ENCODE results near the gene GTF2IRD1.
"Not testable (repeated sequence)": the region's sequence is repeated elsewhere in the genome, so short reads cannot be mapped to it uniquely, and the experiment has no call there.

GTF2IRD1 gene

DNA sequence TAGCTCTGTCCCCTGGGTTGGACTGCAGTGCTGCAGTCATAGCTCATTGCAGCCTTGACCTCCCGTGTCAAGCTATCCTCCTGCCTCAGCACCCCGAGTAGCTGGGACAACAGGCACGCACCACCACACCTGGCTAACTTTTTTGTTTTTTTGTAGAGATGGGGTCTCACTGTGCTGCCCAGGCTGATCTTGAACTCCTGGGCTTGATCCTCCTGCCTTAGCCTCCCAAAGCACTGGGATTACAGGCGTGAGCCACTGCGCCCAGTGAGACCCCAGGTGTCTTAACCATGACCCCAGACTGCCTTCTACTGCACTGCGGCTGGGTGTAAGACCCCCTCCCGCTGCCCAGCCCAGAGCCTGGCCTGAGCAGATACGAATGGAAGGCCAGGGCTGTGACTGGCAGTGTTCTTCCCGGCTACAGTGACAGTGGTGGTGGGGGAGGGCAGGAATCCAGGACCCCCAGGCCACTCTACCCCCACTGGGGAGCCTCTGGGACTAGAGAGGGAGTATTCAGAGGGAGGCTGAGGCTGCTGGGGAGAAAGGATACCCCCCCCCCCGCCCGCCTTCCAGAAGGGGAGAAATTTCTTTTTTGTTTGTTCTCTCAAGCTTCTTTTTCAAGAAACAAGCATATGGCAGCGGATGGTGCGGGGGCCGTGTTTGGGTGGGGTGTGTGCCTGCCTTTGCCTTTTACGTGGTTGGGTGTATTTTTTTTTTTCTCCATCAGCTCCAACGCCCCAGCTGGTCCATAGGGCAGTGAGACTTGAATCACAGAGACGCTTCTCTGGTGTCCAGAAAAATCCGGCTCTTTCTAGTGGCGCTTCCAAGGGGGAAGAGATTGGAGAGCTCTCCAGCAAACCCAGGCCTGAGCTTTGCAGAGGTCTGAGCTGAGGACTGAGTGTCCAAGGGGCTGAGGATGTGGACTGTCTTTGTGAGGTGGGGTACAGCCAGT, 36.6 kb downstream of the GTF2IRD1 start:
- Histone ChIP-seq H3K36me3 (ENCODE audit: control insufficient read depth, low read length) (peaks cover 7% of the 10 kb centered on the region), H3K4me3 (ENCODE audit: low read length) (no peak overlapping the region), H3K4me1 (ENCODE audit: control insufficient read depth, low read length) (peaks cover 57% of the 10 kb centered on the region), H3F3A (ENCODE audit: control insufficient read depth, insufficient read depth) (peaks cover 17% of the 10 kb centered on the region), H3K9me3 (ENCODE audit: control insufficient read depth, insufficient read depth, low read length) (no peaks in the 10 kb centered on the region), H3K27ac (ENCODE audit: low read depth, low read length) (no peak overlapping the region), H3K79me2 (ENCODE audit: control insufficient read depth, low read length) (peaks cover 90% of the 10 kb centered on the region), H3K4me2 (ENCODE audit: low read length) (no peak overlapping the region), H3K9me2 (replicated peaks; ENCODE audit: control insufficient read depth, low read length) (no peaks in the 10 kb centered on the region), H3K27me3 (ENCODE audit: control insufficient read depth, low read length) (no peaks in the 10 kb centered on the region), H4K20me1 (ENCODE audit: control insufficient read depth, insufficient read depth, low read depth, low read length) (no peaks in the 10 kb centered on the region)
- TF ChIP-seq EZH2phosphoT487 (IDR thresholded peaks at IDR 0.05; ENCODE audit: borderline replicate concordance, low read length), result no peak
- TF ChIP-seq, protein P1, sequence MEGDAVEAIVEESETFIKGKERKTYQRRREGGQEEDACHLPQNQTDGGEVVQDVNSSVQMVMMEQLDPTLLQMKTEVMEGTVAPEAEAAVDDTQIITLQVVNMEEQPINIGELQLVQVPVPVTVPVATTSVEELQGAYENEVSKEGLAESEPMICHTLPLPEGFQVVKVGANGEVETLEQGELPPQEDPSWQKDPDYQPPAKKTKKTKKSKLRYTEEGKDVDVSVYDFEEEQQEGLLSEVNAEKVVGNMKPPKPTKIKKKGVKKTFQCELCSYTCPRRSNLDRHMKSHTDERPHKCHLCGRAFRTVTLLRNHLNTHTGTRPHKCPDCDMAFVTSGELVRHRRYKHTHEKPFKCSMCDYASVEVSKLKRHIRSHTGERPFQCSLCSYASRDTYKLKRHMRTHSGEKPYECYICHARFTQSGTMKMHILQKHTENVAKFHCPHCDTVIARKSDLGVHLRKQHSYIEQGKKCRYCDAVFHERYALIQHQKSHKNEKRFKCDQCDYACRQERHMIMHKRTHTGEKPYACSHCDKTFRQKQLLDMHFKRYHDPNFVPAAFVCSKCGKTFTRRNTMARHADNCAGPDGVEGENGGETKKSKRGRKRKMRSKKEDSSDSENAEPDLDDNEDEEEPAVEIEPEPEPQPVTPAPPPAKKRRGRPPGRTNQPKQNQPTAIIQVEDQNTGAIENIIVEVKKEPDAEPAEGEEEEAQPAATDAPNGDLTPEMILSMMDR (IDR thresholded peaks at IDR 0.05; ENCODE audit: low read depth, low read length, poor library complexity, severe bottlenecking), result no peak

DNA sequence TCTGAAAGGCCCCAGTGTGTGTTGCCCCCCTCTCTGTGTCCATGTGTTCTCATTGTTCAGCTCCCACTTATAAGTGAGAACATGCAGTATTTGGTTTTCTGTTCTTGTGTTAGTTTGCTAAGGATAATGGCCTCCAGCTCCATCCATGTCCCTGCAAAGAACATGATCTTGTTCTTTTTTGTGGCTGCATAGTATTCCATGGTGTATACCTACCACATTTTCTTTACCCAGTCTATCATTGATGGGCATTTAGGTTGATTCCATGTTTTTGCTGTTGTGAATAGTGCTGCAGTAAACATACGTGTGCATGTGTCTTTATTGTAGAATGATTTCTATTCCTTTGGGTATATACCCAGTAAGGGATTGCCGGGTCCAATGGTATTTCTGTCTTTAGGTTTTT, 37.8 kb downstream of the GTF2IRD1 start:
- not testable (repeated sequence) for H3K9me2 ChIP-seq (replicated peaks; ENCODE audit: control insufficient read depth, low read length); H3K4me3 ChIP-seq (ENCODE audit: low read length); H3K27ac ChIP-seq (ENCODE audit: low read depth, low read length); H4K20me1 ChIP-seq (ENCODE audit: control insufficient read depth, insufficient read depth, low read depth, low read length); H3K9me3 ChIP-seq (ENCODE audit: control insufficient read depth, insufficient read depth, low read length); H3K27me3 ChIP-seq (ENCODE audit: control insufficient read depth, low read length); H3K4me2 ChIP-seq (ENCODE audit: low read length)
- peaks cover 65% of the 10 kb centered on the region for H3K4me1 ChIP-seq (ENCODE audit: control insufficient read depth, low read length)
- H3K79me2 ChIP-seq (ENCODE audit: control insufficient read depth, low read length), result peaks cover 91% of the 10 kb centered on the region
- peaks cover 30% of the 10 kb centered on the region for H3F3A ChIP-seq (ENCODE audit: control insufficient read depth, insufficient read depth)
- peaks cover 13% of the 10 kb centered on the region for H3K36me3 ChIP-seq (ENCODE audit: control insufficient read depth, low read length)

DNA sequence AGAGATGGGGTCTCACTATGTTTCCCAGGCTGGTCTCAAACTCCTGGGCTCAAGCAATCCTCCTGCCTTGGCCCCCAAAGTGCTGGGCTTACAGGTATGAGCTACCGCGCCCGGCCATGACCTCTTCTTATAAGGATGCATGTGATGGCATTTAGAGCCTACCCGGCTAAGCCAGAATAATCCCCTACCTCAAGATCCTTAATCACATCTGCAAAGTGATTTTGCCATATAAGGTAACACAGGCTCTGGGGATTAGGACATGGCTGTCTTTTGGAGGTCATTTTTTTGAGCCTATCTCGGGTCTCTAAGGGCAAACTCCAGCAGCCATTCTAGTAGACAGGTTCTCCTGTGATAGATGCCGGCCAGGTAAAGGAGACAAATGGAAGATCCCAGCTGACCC, 39.6 kb downstream of the GTF2IRD1 start:
- Histone ChIP-seq H3K9me2 (replicated peaks; ENCODE audit: control insufficient read depth, low read length) (no peaks in the 10 kb centered on the region), H3K4me3 (ENCODE audit: low read length) (no peak overlapping the region), H3K4me2 (ENCODE audit: low read length) (no peak overlapping the region), H3K9me3 (ENCODE audit: control insufficient read depth, insufficient read depth, low read length) (peaks cover 16% of the 10 kb centered on the region), H3K79me2 (ENCODE audit: control insufficient read depth, low read length) (peaks cover 89% of the 10 kb centered on the region), H3K27me3 (ENCODE audit: control insufficient read depth, low read length) (no peaks in the 10 kb centered on the region), H3K27ac (ENCODE audit: low read depth, low read length) (no peak overlapping the region), H4K20me1 (ENCODE audit: control insufficient read depth, insufficient read depth, low read depth, low read length) (peaks cover 5% of the 10 kb centered on the region; the same call in 1 of the 2 replicates), H3K36me3 (ENCODE audit: control insufficient read depth, low read length) (peaks cover 27% of the 10 kb centered on the region), H3K4me1 (ENCODE audit: control insufficient read depth, low read length) (peaks cover 79% of the 10 kb centered on the region), H3F3A (ENCODE audit: control insufficient read depth, insufficient read depth) (peaks cover 42% of the 10 kb centered on the region)
- no peak for TF ChIP-seq EZH2phosphoT487 (IDR thresholded peaks at IDR 0.05; ENCODE audit: borderline replicate concordance, low read length)
- TF ChIP-seq, protein P1 (IDR thresholded peaks at IDR 0.05; ENCODE audit: low read depth, low read length, poor library complexity, severe bottlenecking), result no peak

DNA sequence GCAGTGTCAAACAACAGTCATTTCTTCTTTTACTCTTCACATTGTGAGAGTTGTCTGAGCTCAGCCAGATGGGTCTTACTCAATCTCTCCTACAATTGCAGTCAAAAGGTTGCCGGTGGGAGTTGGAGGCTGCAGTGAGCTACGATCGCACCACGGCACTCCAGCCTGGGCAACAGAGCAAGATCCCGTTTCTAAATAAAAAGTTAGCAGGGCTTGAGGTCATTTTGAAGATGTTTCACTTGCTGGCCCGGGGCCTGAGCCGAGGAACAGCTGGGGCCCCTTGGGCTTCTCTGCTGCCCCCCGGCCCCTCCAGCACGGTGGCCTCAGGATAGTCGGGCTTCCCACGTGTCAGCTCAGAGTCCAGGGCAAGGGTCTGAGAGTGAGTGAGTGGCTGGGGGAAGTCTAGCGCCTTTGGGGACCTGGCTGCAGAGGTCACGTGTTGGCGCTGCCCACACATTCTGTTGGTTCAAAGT, 40.4 kb downstream of the GTF2IRD1 start:
- peaks cover 5% of the 10 kb centered on the region; the same call in 1 of the 2 replicates for H4K20me1 ChIP-seq (ENCODE audit: control insufficient read depth, insufficient read depth, low read depth, low read length)
- peaks cover 17% of the 10 kb centered on the region for H3K9me3 ChIP-seq (ENCODE audit: control insufficient read depth, insufficient read depth, low read length)
- peaks cover 45% of the 10 kb centered on the region for H3F3A ChIP-seq (ENCODE audit: control insufficient read depth, insufficient read depth)
- H3K36me3 ChIP-seq (ENCODE audit: control insufficient read depth, low read length), result peaks cover 31% of the 10 kb centered on the region
- no peaks in the 10 kb centered on the region for H3K27me3 ChIP-seq (ENCODE audit: control insufficient read depth, low read length)
- H3K4me2 ChIP-seq (ENCODE audit: low read length), result no peak overlapping the region
- no peak overlapping the region for H3K4me3 ChIP-seq (ENCODE audit: low read length)
- peak overlapping the region; percentile 88; the same call in 1 of the 2 replicates for H3K27ac ChIP-seq (ENCODE audit: low read depth, low read length)
- peaks cover 89% of the 10 kb centered on the region for H3K79me2 ChIP-seq (ENCODE audit: control insufficient read depth, low read length)
- TF ChIP-seq, protein P1 (IDR thresholded peaks at IDR 0.05; ENCODE audit: low read depth, low read length, poor library complexity, severe bottlenecking), result no peak
- no peak for TF ChIP-seq EZH2phosphoT487 (IDR thresholded peaks at IDR 0.05; ENCODE audit: borderline replicate concordance, low read length)
- H3K9me2 ChIP-seq (replicated peaks; ENCODE audit: control insufficient read depth, low read length), result no peaks in the 10 kb centered on the region
- peaks cover 80% of the 10 kb centered on the region for H3K4me1 ChIP-seq (ENCODE audit: control insufficient read depth, low read length)

Measured in DOHH2 (cell line).